A549 treated with RU486 at 1 μM for 4 hours (cell line): ENCODE measurements around the gene CACNB2. TPM values are rescaled to one million over a fixed set of nuclear protein-coding genes. Genes with fewer than 3 reads are reported as not detected.

Source experiments
- total RNA-seq: library from RNA; stranded (reverse); fragments of 200-300 nt; extraction: Qiagen RNA extraction; gene quantifications from 5 replicates; pipeline ENCODE4 v1.2.3, GENCODE V29; 2022; ENCODE audit warnings: low read depth

CACNB2 gene
- not detected in 5 replicates for total RNA-seq

GRCh38 chr10:18140149-18140956, at the start of gene CACNB2:
TSS of gene CACNB2 (plus strand) at chr10:18140424.

Other genes starting within 250 kb of the CACNB2 start
- not detected in 5 replicates for gene SLC39A12, start 188.5 kb upstream of the CACNB2 start, total RNA-seq